HG03457 (cell line): ENCODE data around the gene RNLS.
"Not testable (repeated sequence)": the region's sequence is repeated elsewhere in the genome, so short reads cannot be mapped to it uniquely, and the experiment has no call there.

Experiments used
- ATAC-seq: cut with Tn5 transposase; IDR thresholded peaks from one replicate; pipeline ENCODE4 v1.9.1; 2021; ENCODE audit warnings: moderate number of reproducible peaks; ENCODE audit not compliant: unreplicated experiment

Gene RNLS

GRCh38 chr10:88311264-88311663, 271.9 kb downstream of the RNLS start:
- no peak for ATAC-seq

GRCh38 chr10:88309365-88309764, 273.8 kb downstream of the RNLS start:
- no peak for ATAC-seq

- not testable (repeated sequence) for ATAC-seq
Measured at GRCh38 chr10:88308361-88308760, 274.8 kb downstream of the RNLS start.

GRCh38 chr10:88299787-88300186, 283.3 kb downstream of the RNLS start:
- no peak for ATAC-seq

DNA sequence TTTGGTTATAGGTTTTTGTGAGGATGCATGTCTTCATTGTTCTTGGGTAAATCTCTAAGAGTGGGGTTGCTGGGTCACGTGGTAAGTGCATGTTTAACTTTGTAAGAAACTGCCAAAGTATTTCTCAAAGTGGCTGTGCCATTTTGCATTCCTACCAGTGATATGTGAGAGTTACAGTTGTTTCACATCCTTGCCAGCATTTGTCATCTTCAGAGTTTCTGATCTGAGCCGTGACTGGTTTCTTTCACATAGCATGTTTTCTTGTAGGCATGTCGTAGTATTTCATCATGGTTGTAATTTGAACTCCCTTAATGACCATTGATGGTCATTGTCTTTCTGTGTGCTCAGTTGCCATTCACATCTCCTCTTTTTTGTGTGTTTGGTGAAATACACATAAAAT, 286.0 kb downstream of the RNLS start:
- ATAC-seq, result no peak

- no peak for ATAC-seq
Measured at GRCh38 chr10:88293651-88294230, 289.4 kb downstream of the RNLS start.

- ATAC-seq, result no peak
Measured at GRCh38 chr10:88293073-88293472, 290.0 kb downstream of the RNLS start.

- ATAC-seq, result no peak
Measured at GRCh38 chr10:88292185-88292514, 291.0 kb downstream of the RNLS start.

- no peak for ATAC-seq
Measured at GRCh38 chr10:88291289-88292184, 291.6 kb downstream of the RNLS start.

- no peak for ATAC-seq
Measured at GRCh38 chr10:88289342-88289741, 293.8 kb downstream of the RNLS start.

DNA sequence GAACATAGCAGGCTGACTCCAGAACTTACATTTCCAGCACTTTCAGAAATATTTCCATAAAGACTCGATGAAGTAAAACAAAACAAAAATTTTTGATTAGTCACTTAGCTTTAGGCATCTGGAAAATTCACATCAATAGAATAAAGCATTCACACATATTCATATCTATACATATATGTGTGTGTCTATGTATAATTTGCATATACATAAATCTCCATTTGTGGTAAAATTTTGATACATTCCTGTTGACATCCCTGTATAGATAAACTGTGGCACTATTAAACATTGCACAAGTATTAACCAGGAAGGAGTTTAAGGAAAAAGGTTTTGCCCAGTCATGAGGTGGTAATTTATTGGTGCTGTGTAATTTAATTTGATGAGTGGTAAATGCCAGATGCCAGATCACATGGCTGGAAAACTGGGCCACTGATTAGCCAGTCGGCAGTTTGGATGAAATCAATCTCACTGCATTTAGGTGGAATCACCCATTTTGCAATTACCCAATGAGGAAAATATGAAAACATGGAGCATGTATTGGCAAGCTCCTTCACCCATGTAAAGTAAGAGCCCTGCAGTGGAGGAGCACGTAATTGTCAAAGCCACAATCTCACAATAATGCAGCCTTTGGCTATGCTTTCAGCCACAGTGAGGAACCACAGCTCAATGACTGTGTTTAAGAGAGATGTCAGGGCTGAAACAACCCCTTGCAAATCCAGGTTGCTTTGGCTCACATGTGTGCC, 294.6 kb downstream of the RNLS start:
- no peak for ATAC-seq

- ATAC-seq, result no peak
Measured at GRCh38 chr10:88286030-88286429, 297.1 kb downstream of the RNLS start.

DNA sequence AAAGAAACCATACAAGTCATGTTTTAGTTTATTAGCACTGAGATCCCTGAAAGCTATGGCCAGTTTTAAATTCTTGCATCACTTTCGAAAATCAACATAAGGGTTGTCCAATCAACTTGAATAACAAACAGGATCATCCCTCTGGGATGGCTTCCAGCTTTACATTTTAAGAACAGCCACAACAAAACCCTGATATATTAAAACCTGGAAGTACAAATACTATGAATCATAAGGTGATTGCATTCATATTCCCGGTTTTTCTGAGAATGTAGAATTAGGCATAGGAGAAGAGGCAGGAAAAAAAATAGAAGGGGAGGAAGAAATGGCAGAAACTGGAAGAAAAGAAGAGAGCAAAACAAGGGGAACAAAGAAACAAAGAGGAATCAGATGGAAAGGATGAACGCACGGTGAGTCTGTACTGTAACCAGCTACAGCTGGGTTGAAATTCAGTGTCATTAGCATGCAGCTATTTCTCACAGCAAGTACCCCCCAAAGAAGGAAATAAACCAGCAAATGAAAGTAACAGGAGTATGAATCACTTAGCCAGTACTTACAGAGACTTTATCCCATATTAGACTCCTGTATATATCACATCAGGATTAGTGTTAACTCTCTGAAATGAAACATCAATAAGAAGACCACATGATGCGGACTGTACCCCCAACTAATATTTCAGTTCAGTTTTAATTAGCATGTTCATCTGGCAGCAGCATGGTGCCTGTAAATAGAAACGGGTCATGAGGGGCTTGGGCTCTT, 301.3 kb downstream of the RNLS start:
- no peak for ATAC-seq

DNA sequence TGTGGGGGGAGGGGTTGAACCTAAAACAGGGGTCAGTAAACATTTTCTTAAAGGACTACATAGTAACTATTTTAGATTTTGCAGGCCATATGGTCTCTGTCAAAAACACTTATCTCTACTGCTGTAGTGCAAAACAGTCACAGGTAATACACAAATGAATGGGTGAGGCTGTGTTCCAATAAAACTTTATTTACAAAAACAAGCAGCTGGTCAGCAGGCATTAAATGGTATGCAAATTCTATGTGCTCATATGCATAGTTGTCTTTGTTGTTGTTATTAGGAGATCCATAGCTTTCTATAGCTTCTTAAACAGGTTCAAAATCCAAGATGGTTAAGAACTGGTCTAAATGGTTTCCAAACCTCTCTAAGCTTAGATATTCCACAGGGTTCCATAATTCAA, 302.6 kb downstream of the RNLS start:
- no peak for ATAC-seq

GRCh38 chr10:88278912-88279311, 304.2 kb downstream of the RNLS start:
- no peak for ATAC-seq

- not testable (repeated sequence) for ATAC-seq
Measured at GRCh38 chr10:88276945-88277344, 306.2 kb downstream of the RNLS start.

GRCh38 chr10:88274286-88274685, 308.8 kb downstream of the RNLS start:
- no peak for ATAC-seq

DNA sequence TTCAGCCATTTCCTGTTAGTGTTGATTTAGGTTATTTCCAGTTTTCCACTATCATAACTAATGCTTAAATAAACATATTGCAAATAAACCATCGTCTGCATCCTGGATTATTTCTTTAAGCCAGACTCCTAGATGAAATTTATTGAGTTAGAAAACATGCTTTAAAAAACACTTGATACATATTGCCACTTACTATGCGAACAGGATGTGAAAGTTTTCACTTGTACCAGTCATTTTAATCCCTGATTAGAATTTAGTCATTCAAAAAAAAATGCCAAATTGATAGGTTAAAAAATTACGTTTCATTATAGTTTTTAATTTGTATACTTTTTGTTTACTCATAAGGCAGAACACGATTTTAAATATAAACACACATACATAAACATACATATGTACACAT, 309.6 kb downstream of the RNLS start:
- no peak for ATAC-seq

GRCh38 chr10:88271761-88272543, 311.2 kb downstream of the RNLS start:
- peak; percentile 14 for ATAC-seq
